A673 (cell line): ENCODE data around the gene CUX1. TPM values are rescaled to one million over a fixed set of nuclear protein-coding genes. Genes with fewer than 3 reads are reported as not detected.
"Not testable (repeated sequence)": the region's sequence is repeated elsewhere in the genome, so short reads cannot be mapped to it uniquely, and the experiment has no call there.

Source experiments
- BruUV-seq: library from RNA; stranded (reverse); fragments of 400-500 nt; replicated peaks from 2 replicates; lab custom pipeline; 2021; lab: Mats Ljungman, UMichigan
- CTCF ChIA-PET: fragments of 300-600 bp; sonication (Branson Sonifier 250); formaldehyde crosslinking; loops from one replicate; lab custom pipeline; 2022; ENCODE audit warnings: antibody characterized with exemption; lab: Charles Lee
- POLR2A ChIA-PET: fragments of 300-600 bp; sonication (Branson Sonifier 250); formaldehyde crosslinking; loops from one replicate; lab custom pipeline; 2022; ENCODE audit warnings: antibody characterized with exemption; ENCODE audit not compliant: low non-redundant PET; lab: Charles Lee
- DNase-seq: peaks from one replicate; pipeline ENCODE4 v3.0.0-alpha.2; 2015; ENCODE audit warnings: low spot score
- H3K27ac ChIP-seq: fragments of 200-600 bp; sonication (generic); 2 replicates; pipeline ENCODE4 v1.5.1; 2016; ENCODE audit warnings: mixed run types, low read depth, mild to moderate bottlenecking, mixed read lengths, antibody characterized with exemption, low read length; ENCODE audit not compliant: poor library complexity, severe bottlenecking
- H3K27me3 ChIP-seq: fragments of 200-600 bp; sonication (generic); replicated peaks from 2 replicates; pipeline ENCODE4 v1.6.1; 2017; ENCODE audit warnings: mixed run types, low read depth, mild to moderate bottlenecking, mixed read lengths, antibody characterized with exemption, low read length; ENCODE audit not compliant: insufficient read depth, poor library complexity
- H3K36me3 ChIP-seq: fragments of 200-600 bp; sonication (generic); 2 replicates; pipeline ENCODE4 v1.6.1; 2016; ENCODE audit warnings: mixed run types, mild to moderate bottlenecking, mixed read lengths, antibody characterized with exemption, low read length; ENCODE audit not compliant: insufficient read depth, poor library complexity, severe bottlenecking
- H3K4me1 ChIP-seq: fragments of 200-600 bp; sonication (generic); 2 replicates; pipeline ENCODE4 v1.6.1; 2017; ENCODE audit warnings: mixed run types, mild to moderate bottlenecking, mixed read lengths, antibody characterized with exemption, low read length; ENCODE audit not compliant: insufficient read depth, poor library complexity, severe bottlenecking
- H3K4me3 ChIP-seq: fragments of 200-600 bp; sonication (generic); 2 replicates; pipeline ENCODE4 v1.5.1; 2016; ENCODE audit warnings: low read depth, mixed run types, mild to moderate bottlenecking, mixed read lengths, low read length; ENCODE audit not compliant: poor library complexity, severe bottlenecking
- H3K9me3 ChIP-seq: fragments of 200-600 bp; sonication (generic); 2 replicates; pipeline ENCODE4 v1.6.1; 2016; ENCODE audit warnings: mixed run types, low read depth, mild to moderate bottlenecking, mixed read lengths, antibody characterized with exemption, low read length; ENCODE audit not compliant: poor library complexity, severe bottlenecking
- EZH2 ChIP-seq: fragments of 200-600 bp; sonication (generic); IDR thresholded peaks from 2 replicates; pipeline ENCODE4 v1.6.1; 2017; ENCODE audit warnings: borderline replicate concordance, low read depth, mild to moderate bottlenecking, mixed read lengths, antibody characterized with exemption, low read length; ENCODE audit not compliant: poor library complexity, severe bottlenecking
- intact Hi-C: fragments of 100-400 bp; cut with micrococcal nuclease; formaldehyde crosslinking; loops from one replicate; pipeline ENCODE4 v1.10.0; 2022; ENCODE audit not compliant: unreplicated experiment
- total RNA-seq: library from RNA; stranded (reverse); gene quantifications from 2 replicates; pipeline ENCODE4 v1.2.3, GENCODE V29; 2021
- TF ChIP-seq, protein P1 (sequence below): fragments of 300-800, 200-600 bp; sonication (generic); conservative IDR thresholded peaks from 2 replicates; pipeline ENCODE4 v1.5.1; 2017; ENCODE audit warnings: low read depth, mild to moderate bottlenecking, antibody characterized with exemption, low read length, moderate library complexity, mixed read lengths

The CUX1 gene
- total RNA-seq, 1 experiment from 2014 or later, result 49.4 TPM

DNA sequence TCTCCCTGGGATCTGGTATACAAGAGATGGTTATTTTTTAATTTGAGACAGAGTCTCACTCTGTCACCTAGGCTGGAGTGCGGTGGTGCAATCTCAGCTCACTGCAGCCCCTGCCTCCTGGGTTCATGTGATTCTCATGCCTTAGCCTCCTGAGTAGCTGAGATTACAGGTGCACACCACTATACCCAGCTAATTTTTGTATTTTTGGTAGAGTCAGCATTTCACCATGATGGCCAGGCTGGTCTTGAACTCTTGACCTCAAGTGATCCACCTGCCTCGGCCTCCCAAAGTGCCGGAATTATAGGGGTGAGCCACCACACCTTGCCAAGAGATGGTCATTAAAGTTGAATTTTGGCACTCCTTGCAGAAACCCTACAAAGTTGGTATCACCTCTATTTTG is 71.1 kb downstream of the CUX1 start:
- POLR2A ChIA-PET, H3K4me3 ChIP-seq, H3K27me3 ChIP-seq, BruUV-seq, H3K36me3 ChIP-seq, DNase-seq, H3K9me3 ChIP-seq, H3K27ac ChIP-seq, CTCF ChIA-PET, intact Hi-C loops: not testable (repeated sequence)
- H3K4me1 ChIP-seq, result peaks cover 25% of the 10 kb centered on the region

DNA sequence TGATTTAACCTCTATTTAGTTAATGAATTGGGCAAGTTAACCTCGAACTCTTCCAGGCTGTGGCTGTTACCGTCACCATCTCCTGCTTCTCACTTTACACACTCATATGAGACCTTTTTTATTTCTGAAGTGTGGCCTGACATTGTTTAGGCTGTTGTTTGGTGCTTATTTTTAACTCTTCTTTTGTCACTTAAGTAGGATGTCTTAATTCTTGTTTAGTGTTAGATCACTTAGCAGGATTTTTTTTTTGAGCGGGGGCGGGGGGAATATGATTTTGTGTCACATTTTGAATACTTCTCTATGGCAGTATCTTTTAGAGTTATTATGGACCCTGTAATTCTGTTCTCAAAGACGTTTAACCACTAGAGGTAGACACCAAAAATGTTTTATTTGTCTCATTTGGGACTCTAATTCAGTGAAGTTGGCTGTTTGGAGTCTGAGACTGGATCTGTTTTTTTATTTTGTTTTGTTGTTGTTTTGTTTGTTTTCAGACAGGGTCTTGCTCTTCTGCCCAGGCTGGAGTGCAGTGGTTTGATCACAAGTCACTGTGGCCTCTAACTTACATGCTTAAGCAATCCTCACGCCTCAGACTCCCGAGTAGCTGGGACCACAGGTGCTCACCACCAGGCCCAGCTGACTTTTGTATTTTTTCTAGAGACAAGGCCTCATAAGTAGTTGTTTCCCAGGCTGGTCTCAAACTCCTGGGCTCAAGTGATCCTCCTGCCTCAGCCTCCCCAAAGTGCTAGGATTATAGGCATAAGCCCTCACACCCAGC is 73.5 kb downstream of the CUX1 start:
- Histone ChIP-seq H3K36me3 (no peaks in the 10 kb centered on the region), H3K27me3 (no peaks in the 10 kb centered on the region), H3K27ac (no peak overlapping the region), H3K9me3 (no peaks in the 10 kb centered on the region), H3K4me3 (no peak overlapping the region), H3K4me1 (peaks cover 24% of the 10 kb centered on the region)
- DNase-seq, result no peak
- BruUV-seq, result no TSS peak
- ChIA-PET POLR2A (no interaction called here), CTCF (no interaction called here)
- intact Hi-C loops, result no loop called here
- TF ChIP-seq EZH2, result no peak
- TF ChIP-seq, protein P1, sequence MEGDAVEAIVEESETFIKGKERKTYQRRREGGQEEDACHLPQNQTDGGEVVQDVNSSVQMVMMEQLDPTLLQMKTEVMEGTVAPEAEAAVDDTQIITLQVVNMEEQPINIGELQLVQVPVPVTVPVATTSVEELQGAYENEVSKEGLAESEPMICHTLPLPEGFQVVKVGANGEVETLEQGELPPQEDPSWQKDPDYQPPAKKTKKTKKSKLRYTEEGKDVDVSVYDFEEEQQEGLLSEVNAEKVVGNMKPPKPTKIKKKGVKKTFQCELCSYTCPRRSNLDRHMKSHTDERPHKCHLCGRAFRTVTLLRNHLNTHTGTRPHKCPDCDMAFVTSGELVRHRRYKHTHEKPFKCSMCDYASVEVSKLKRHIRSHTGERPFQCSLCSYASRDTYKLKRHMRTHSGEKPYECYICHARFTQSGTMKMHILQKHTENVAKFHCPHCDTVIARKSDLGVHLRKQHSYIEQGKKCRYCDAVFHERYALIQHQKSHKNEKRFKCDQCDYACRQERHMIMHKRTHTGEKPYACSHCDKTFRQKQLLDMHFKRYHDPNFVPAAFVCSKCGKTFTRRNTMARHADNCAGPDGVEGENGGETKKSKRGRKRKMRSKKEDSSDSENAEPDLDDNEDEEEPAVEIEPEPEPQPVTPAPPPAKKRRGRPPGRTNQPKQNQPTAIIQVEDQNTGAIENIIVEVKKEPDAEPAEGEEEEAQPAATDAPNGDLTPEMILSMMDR, result no peak

DNA sequence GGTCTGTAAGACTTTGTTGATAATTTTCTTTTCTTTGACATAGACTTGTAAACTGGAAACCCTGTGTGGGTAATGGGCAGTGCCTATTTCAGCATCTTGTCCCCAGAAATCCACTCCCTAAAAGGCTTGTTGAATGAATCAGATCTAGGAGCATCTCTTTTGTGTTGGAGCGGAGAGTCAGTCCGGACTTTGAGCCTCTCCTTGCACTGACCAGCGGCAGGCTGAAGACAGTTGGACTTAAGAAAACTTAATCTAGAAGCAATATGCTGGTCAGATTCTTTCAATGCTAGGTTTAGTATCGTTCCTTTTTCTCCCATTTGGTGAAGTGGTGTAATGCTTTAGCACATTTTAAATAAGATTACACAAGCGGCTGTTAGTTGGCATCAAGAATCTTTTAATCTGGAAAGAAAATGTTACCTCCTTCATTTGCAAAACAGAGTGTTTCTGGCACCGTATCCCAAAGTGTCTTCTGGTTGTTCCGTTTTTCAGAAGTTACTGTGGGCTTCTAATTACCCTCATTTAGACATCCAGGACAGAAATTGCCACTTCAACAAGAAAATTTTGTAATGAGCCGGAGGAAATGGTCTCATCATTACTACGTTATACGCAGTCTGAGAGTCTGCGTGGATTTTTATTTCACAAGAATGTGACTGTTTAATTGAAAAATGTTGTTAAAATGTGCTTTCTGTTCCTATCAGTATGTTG is 74.7 kb downstream of the CUX1 start:
- intact Hi-C loops, result no loop called here
- ChIA-PET CTCF (no interaction called here), POLR2A (no interaction called here)
- peak overlapping the region; percentile 6 for H3K27ac ChIP-seq
- TF ChIP-seq, protein P1, result no peak
- no peak for TF ChIP-seq EZH2
- H3K4me3 ChIP-seq, result no peak overlapping the region
- peaks cover 28% of the 10 kb centered on the region for H3K4me1 ChIP-seq
- DNase-seq, result no peak
- no peaks in the 10 kb centered on the region for H3K27me3 ChIP-seq
- no peaks in the 10 kb centered on the region for H3K36me3 ChIP-seq
- BruUV-seq, result no TSS peak
- no peaks in the 10 kb centered on the region for H3K9me3 ChIP-seq
